NCI-H446 treated with DMSO at 0.1 percent for 48 hours (cell line): ENCODE data around the gene RABL6.
A peak's percentile ranks its signal among the peaks of the same experiment; 100 is the strongest.
"Not testable (repeated sequence)": the region's sequence is repeated elsewhere in the genome, so short reads cannot be mapped to it uniquely, and the experiment has no call there.

ENCODE experiments used
- DNase-seq: peaks from one replicate; lab custom pipeline; 2025; lab: John Stamatoyannopoulos, UW

Gene RABL6

GRCh38 chr9:136857581-136858412, 50.0 kb downstream of the RABL6 start:
- DNase-seq: no peak

GRCh38 chr9:136858452-136858843, 50.7 kb downstream of the RABL6 start:
- no peak for DNase-seq

GRCh38 chr9:136858844-136859757, 51.4 kb downstream of the RABL6 start:
- peak; percentile 31 for DNase-seq

GRCh38 chr9:136860529-136860928, 52.8 kb downstream of the RABL6 start:
- DNase-seq: no peak

- no peak for DNase-seq
These were observed 53.5 kb downstream of the RABL6 start for GRCh38 chr9:136860933-136861873.

GRCh38 chr9:136861874-136862457, 54.2 kb downstream of the RABL6 start:
- no peak for DNase-seq

GRCh38 chr9:136862849-136863622, 55.3 kb downstream of the RABL6 start:
- no peak for DNase-seq

GRCh38 chr9:136863623-136864273, 56.0 kb downstream of the RABL6 start:
- DNase-seq: no peak

- no peak for DNase-seq
These were observed 57.5 kb downstream of the RABL6 start for GRCh38 chr9:136865041-136865767.

- DNase-seq: no peak
These were observed 58.0 kb downstream of the RABL6 start for GRCh38 chr9:136865768-136866103.

- DNase-seq: not testable (repeated sequence)
These were observed 59.2 kb downstream of the RABL6 start for GRCh38 chr9:136866898-136867421.

- DNase-seq: no peak
These were observed 59.7 kb downstream of the RABL6 start for GRCh38 chr9:136867480-136867879.

GRCh38 chr9:136867917-136868316, 60.2 kb downstream of the RABL6 start:
- no peak for DNase-seq

- no peak for DNase-seq
These were observed 60.9 kb downstream of the RABL6 start for GRCh38 chr9:136868644-136869043.

GRCh38 chr9:136869611-136870010, 61.9 kb downstream of the RABL6 start:
- DNase-seq: not testable (repeated sequence)

- DNase-seq: no peak
These were observed 67.4 kb downstream of the RABL6 start for GRCh38 chr9:136875155-136875554.

- no peak for DNase-seq
These were observed 68.7 kb downstream of the RABL6 start for GRCh38 chr9:136876476-136876875.

GRCh38 chr9:136880651-136881050, 72.9 kb downstream of the RABL6 start:
- DNase-seq: no peak

- no peak for DNase-seq
These were observed 74.0 kb downstream of the RABL6 start for GRCh38 chr9:136881691-136882108.
